WTC11 (cell line): ENCODE results near the gene POLR2A.

Experiments used
- ATF6 ChIP-seq: sonication (generic); formaldehyde crosslinking; IDR thresholded peaks from 2 replicates; pipeline ENCODE4 v1.8.1; 2023; ENCODE audit warnings: mild to moderate bottlenecking, missing genetic modification reagents
- CREM ChIP-seq: sonication (generic); formaldehyde crosslinking; IDR thresholded peaks from 2 replicates; pipeline ENCODE4 v1.8.1; 2022; ENCODE audit warnings: mild to moderate bottlenecking, missing genetic modification reagents, moderate library complexity
- CTCF ChIP-seq: fragments of 200-600 bp; IDR thresholded peaks from 2 replicates; pipeline ENCODE4 v1.8.0; 2022; ENCODE audit warnings: antibody characterized with exemption
- MAX ChIP-seq: sonication (generic); formaldehyde crosslinking; IDR thresholded peaks from 2 replicates; pipeline ENCODE4 v1.8.0; 2022; ENCODE audit warnings: mild to moderate bottlenecking, missing genetic modification reagents
- NFE2L1 ChIP-seq: sonication (generic); formaldehyde crosslinking; IDR thresholded peaks from 2 replicates; pipeline ENCODE4 v1.8.1; 2023; ENCODE audit warnings: missing genetic modification reagents
- ZNF232 ChIP-seq: sonication (generic); formaldehyde crosslinking; IDR thresholded peaks from 2 replicates; pipeline ENCODE4 v1.8.0; 2022; ENCODE audit warnings: mild to moderate bottlenecking, missing genetic modification reagents

- no peak for TF ChIP-seq ATF6 (CRISPR knock-in tag)
- no peak for TF ChIP-seq CTCF
- no peak for TF ChIP-seq ZNF232 (CRISPR knock-in tag)
- TF ChIP-seq MAX (CRISPR knock-in tag): no peak
- TF ChIP-seq NFE2L1 (CRISPR knock-in tag): no peak
- TF ChIP-seq CREM (CRISPR knock-in tag): no peak
Observed at GRCh38 chr17:7538050-7538449, 53.9 kb downstream of the POLR2A start.
